DMS153 treated with DMSO at 0.1 percent for 48 hours (cell line): Measurements from ENCODE around the gene NF2.
"Not testable (repeated sequence)": the region's sequence is repeated elsewhere in the genome, so short reads cannot be mapped to it uniquely, and the experiment has no call there.

Experiments
- DNase-seq: peaks from one replicate; lab custom pipeline; 2025; ENCODE audit not compliant: unreplicated experiment; lab: John Stamatoyannopoulos, UW

The NF2 gene

GRCh38 chr22:29603358-29604075, at the start of gene NF2:
NF2 (plus strand) TSS chr22:29603633; CDS start chr22:29603999, 366 bp downstream.
- DNase-seq, result peak; percentile 96

DNA sequence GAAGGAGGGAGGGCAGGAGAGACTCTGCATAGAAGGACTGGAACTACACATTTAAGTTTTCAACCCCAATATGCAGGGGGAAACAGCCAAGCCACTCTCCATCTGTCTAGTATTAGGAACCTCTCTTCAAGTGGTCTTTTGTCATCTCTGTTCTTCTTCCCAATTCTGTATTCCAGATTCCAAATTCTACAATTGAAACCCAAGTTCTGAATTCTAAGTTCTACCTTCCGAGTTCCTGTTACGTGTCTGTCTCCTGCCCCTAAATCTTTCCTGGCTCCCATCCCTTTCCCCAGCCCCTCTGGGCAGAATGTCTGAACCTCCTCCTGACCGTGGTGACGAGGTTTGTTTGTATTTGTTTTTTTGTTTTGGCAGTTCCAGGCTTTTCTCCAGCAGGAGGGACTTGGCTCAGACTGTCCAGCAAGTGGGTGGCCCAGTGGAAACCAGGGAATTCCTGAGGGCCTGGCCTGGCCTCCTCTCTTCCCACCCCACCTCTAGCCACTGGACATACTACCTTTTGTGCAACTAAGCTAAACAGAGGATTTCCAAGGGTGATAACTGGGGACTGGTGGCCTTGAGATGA, 48.3 kb upstream of the NF2 start:
- no peak for DNase-seq

GRCh38 chr22:29559030-29559429, 44.4 kb upstream of the NF2 start:
- no peak for DNase-seq

DNA sequence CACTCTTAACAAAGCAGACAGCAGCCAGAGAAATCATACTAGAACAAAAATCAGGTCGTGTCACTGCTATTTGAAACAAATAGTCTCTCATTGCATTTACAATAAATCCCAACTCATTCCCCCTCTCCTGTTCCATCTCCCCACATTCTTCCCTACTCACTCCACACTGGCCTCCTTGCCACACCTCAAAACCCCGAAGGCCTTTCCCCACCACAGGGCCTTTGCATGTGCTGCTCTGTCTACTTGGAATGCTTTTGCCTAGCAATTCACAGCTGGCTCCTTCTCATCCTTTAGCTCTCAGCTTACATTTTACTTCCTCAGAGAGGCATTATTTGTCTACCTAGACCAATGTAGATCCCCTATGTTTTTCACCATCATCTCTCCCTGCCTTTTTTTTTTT, 43.6 kb upstream of the NF2 start:
- no peak for DNase-seq

GRCh38 chr22:29563652-29564460, 39.6 kb upstream of the NF2 start:
- no peak for DNase-seq

DNA sequence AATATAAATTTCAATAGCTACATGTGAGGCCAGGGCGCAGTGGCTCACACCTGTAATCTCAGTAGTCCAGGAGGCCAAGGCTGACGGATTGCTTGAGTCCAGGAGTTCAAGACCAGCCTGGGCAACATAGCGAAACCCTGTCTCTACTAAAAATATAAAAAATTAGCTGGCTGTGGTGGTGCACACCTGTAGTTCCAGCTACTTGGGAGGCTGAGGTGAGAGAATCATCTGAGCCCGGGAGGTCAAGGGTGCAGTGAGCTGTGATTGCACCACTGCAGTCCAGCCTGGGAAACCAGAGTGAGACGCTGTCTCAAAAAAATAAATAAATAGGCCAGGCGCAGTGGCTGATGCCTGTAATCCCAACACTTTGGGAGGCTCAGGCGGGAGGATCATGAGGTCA, 36.9 kb upstream of the NF2 start:
- not testable (repeated sequence) for DNase-seq

DNA sequence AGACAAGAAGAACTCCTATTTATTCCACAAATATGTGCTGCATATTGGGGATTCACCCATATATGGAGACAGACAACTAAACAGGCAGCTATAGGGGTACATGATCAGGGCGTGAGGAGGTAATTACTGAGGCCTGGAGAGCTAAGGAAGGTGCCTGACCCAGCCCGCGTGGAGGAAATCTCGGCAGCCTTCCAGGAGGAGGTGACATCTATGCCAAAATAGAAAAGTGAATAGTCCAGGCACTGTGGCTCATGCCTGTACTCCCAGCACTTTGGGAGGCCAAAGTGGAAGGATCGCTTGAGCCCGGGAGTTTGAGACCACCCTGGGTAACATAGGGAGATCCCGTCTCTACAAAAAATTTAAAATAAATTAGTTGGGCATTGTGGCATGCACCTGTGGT, 36.1 kb upstream of the NF2 start:
- DNase-seq, result no peak

- DNase-seq, result no peak
Observed at GRCh38 chr22:29569011-29569678, 34.3 kb upstream of the NF2 start.

- DNase-seq, result no peak
Observed at GRCh38 chr22:29570456-29570855, 33.0 kb upstream of the NF2 start.

DNA sequence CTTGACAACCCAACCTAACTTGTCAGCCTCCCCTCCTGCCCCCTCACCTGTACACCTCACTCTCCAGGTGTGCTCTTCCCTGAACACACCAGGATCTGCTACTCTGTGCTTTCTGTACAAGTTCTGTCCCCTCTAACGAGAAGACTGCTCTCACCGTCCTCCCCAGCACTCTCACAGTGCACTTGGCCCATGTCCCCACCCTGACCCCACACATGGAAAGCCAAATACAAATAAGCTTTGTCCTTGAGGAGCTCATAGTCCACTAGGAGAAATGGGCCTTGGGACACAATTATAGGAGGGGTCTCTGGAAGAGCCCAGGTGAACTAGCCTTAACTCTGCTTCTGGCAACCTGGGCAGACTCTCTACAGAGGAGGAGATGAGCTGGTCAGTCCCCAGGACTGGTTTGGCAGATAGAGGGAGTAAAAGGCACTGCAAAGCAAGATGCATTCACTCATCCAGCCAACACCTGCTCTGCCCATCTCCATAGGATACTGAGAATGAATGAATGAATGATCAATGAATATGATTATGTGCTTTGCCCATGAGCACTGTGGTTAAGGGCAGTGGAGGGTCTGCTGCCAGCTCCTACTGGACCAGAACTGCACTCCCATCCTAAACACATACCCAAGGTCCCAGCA, 32.4 kb upstream of the NF2 start:
- no peak for DNase-seq

GRCh38 chr22:29574762-29575450, 28.5 kb upstream of the NF2 start:
- DNase-seq, result no peak

- no peak for DNase-seq
Observed at GRCh38 chr22:29578462-29579200, 24.8 kb upstream of the NF2 start.

- DNase-seq, result no peak
Observed at GRCh38 chr22:29580200-29580810, 23.1 kb upstream of the NF2 start.

DNA sequence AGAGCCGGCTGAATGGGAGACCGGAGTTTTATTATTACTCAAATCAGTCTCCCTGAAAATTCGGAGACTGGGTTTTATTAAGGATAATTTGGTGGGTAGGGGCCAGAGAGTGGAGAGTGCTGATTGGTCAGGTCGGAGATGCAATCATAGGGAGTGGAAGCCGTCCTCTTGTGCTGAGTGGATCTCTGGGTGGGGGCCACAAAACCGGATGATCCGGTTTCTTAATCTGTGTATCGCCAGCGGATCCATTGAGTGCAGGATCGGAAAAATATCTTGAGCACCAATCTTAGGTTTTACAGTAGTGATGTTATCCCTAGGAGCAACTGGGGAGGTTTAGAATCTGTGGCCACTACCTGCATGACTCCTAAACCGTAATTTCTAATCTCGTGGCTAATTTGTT, 21.6 kb upstream of the NF2 start:
- DNase-seq, result peak; percentile 34

GRCh38 chr22:29584975-29585374, 18.5 kb upstream of the NF2 start:
- DNase-seq, result no peak

DNA sequence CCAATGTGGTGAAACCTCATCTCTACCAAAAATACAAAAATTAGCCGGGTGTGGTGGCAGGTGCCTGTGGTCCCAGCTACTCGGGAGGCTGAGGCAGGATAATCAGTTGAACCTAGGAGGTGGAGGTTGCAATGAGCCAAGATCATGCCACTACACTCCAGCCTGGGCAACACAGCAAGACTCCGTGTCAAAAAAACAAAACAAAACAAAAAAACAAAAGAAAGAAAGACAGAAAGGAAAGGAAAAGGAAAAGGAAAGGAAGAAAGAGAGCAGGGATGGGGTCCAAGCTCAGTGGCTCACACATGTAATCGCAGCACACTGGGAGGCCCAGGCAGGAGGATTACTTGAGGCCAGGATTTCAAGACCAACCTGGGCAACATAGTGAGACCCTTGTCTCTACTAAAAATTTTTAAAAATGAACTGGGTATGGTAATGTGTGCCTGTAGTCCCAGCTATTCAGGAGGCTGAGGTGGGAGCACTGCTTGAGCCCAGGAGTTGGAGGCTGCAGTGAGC, 17.2 kb upstream of the NF2 start:
- not testable (repeated sequence) for DNase-seq

GRCh38 chr22:29587938-29588699, 15.3 kb upstream of the NF2 start:
- DNase-seq, result no peak

GRCh38 chr22:29593923-29594322, 9.5 kb upstream of the NF2 start:
- no peak for DNase-seq
